ENCODE data around the gene CHRNA4. TPM values are rescaled to one million over a fixed set of nuclear protein-coding genes. Genes with fewer than 3 reads are reported as not detected.

Gene CHRNA4
- total RNA-seq, 2 donors from 2014 or later, result 0.46 TPM; not detected in 1

DNA sequence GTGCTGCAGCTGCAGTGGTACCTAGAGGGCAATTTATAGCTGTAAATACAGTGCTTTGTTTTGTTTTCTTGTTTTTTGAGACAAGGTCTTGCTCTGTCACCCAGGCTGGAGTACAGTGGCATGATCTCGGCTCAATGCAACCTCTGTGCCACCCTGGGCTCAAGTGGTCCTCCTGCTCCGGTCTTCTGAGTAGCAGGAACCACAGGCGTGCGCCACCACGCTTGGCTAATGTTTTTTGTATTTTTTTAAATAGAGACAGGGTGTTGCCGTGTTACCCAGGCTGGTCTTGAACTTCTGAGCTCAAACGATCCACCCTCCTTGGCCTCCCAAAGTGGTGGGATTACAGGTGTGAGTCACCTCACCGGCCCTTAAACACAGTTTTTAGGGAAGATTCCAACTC is 26.8 kb downstream of the CHRNA4 start:
- TF ChIP-seq, protein P1, sequence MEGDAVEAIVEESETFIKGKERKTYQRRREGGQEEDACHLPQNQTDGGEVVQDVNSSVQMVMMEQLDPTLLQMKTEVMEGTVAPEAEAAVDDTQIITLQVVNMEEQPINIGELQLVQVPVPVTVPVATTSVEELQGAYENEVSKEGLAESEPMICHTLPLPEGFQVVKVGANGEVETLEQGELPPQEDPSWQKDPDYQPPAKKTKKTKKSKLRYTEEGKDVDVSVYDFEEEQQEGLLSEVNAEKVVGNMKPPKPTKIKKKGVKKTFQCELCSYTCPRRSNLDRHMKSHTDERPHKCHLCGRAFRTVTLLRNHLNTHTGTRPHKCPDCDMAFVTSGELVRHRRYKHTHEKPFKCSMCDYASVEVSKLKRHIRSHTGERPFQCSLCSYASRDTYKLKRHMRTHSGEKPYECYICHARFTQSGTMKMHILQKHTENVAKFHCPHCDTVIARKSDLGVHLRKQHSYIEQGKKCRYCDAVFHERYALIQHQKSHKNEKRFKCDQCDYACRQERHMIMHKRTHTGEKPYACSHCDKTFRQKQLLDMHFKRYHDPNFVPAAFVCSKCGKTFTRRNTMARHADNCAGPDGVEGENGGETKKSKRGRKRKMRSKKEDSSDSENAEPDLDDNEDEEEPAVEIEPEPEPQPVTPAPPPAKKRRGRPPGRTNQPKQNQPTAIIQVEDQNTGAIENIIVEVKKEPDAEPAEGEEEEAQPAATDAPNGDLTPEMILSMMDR (conservative IDR thresholded peaks at IDR 0.05), result no peak
- no peaks in the 10 kb centered on the region for H3K4me1 Mint-ChIP-seq
- Histone ChIP-seq H3K4me3 (ENCODE audit: low read length) (no peak overlapping the region), H3K27ac (ENCODE audit: low read depth, low read length) (no peak overlapping the region), H3K9ac (ENCODE audit: extremely low read depth, low read length, poor library complexity, severe bottlenecking) (no peak overlapping the region), H3K4me1 (ENCODE audit: control insufficient read depth, insufficient read depth, low read length) (no peaks in the 10 kb centered on the region), H3K27me3 (ENCODE audit: control insufficient read depth, insufficient read depth, low read length, poor library complexity, severe bottlenecking) (peaks cover 21% of the 10 kb centered on the region), H3K9me3 (ENCODE audit: control insufficient read depth, low read length) (no peaks in the 10 kb centered on the region), H3K36me3 (ENCODE audit: control insufficient read depth, insufficient read depth, low read length) (no peaks in the 10 kb centered on the region)
- no peak overlapping the region for H3K27ac Mint-ChIP-seq
- peaks cover 2% of the 10 kb centered on the region for H3K27me3 Mint-ChIP-seq (ENCODE audit: insufficient read depth)
- H3K9me3 Mint-ChIP-seq, result peaks cover 11% of the 10 kb centered on the region
- no peaks in the 10 kb centered on the region for H3K36me3 Mint-ChIP-seq (ENCODE audit: low read depth)
- no peak for DNase-seq
- 68 to 88% methylated on average over 3 to 8 of the region's 8 CpGs for WGBS, 2 experiments (ENCODE audit: insufficient coverage in 1 of 2, insufficient read length in 1 of 2)
- no peak overlapping the region for H3K4me3 Mint-ChIP-seq

DNA sequence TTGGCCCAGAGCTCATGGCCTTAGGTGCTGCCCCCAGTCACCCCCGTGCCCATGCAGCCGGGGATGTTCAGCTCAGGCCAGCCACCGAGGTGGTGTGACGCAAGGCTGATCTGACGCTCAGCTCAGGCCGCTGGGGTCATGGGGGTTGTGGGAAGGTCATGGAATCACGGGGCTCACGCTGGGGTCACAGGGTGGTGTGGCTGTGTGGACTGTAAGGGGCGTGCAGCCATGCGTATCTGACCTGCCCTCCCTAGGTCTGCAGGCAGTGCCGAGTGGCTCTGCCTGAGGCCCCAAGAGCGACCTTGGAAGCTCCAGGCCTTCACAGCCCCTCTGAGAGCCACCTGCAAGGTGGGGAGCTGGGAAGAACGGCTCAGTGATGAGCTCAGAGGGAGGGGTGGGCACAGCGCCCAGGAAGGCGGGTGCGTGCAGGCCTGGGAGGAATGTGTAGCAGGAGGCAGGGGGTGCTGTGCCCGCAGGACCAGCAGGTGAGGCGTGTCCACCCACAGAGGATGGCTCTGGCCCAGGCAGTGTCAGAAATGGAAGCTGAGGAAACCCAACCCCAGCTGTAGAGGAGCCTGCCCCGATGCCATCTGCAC is 27.8 kb downstream of the CHRNA4 start:
- Histone ChIP-seq H3K27me3 (ENCODE audit: control insufficient read depth, insufficient read depth, low read length, poor library complexity, severe bottlenecking) (peaks cover 13% of the 10 kb centered on the region), H3K4me3 (ENCODE audit: low read length) (no peak overlapping the region), H3K27ac (ENCODE audit: low read depth, low read length) (no peak overlapping the region), H3K9me3 (ENCODE audit: control insufficient read depth, low read length) (no peaks in the 10 kb centered on the region), H3K36me3 (ENCODE audit: control insufficient read depth, insufficient read depth, low read length) (no peaks in the 10 kb centered on the region), H3K9ac (ENCODE audit: extremely low read depth, low read length, poor library complexity, severe bottlenecking) (no peak overlapping the region), H3K4me1 (ENCODE audit: control insufficient read depth, insufficient read depth, low read length) (no peaks in the 10 kb centered on the region)
- no peaks in the 10 kb centered on the region for H3K36me3 Mint-ChIP-seq (ENCODE audit: low read depth)
- no peaks in the 10 kb centered on the region for H3K4me1 Mint-ChIP-seq
- TF ChIP-seq, protein P1 (conservative IDR thresholded peaks at IDR 0.05), result no peak
- no peak overlapping the region for H3K27ac Mint-ChIP-seq
- no peak for DNase-seq
- H3K27me3 Mint-ChIP-seq (ENCODE audit: insufficient read depth), result peaks cover 2% of the 10 kb centered on the region
- H3K4me3 Mint-ChIP-seq, result no peak overlapping the region
- 93 to 96% methylated on average over 9 to 19 of the region's 19 CpGs for whole genome bisulfite sequencing, 2 experiments (ENCODE audit: insufficient coverage in 1 of 2, insufficient read length in 1 of 2)
- H3K9me3 Mint-ChIP-seq, result peaks cover 11% of the 10 kb centered on the region

DNA sequence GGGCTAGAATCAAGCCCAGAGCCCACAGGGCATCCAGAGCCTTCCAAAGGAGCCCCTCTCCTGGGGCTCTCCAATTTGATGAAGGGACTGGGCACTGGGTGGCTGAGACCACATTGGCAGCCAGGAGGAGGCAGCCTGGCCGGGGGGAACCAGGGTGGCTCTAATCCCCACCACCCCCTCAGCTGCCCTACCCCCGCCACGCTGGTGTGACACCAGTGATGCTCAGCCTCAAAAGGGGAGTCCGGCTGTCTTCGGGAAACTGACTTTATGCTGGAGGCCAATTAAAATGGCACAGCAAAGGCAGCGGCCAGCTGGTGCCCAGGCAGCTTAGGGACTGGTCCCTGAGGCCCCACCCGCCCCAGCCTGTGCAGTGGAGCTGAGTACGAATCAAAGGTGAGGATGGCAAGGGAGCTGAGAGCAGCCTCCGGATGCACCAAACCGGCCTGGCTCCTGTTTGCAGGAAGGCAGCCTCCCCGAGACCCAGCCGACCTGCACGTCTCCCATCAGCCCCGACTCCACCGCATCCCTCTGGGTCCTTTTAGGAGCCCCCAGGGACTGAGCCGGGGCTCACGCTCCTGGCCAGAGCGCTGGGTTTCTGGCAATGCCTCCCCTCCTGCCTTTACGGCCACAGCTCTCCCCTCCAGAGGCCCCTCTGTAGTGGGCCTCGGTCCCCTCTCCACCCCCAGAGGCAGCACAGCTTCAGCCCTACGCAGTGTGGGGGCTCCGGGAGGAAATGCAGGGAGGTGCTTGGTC is 28.5 kb downstream of the CHRNA4 start:
- no peak overlapping the region for H3K27ac Mint-ChIP-seq
- Histone ChIP-seq H3K4me1 (ENCODE audit: control insufficient read depth, insufficient read depth, low read length) (no peaks in the 10 kb centered on the region), H3K9me3 (ENCODE audit: control insufficient read depth, low read length) (no peaks in the 10 kb centered on the region), H3K36me3 (ENCODE audit: control insufficient read depth, insufficient read depth, low read length) (no peaks in the 10 kb centered on the region), H3K4me3 (ENCODE audit: low read length) (no peak overlapping the region), H3K27ac (ENCODE audit: low read depth, low read length) (no peak overlapping the region), H3K27me3 (ENCODE audit: control insufficient read depth, insufficient read depth, low read length, poor library complexity, severe bottlenecking) (peaks cover 11% of the 10 kb centered on the region), H3K9ac (ENCODE audit: extremely low read depth, low read length, poor library complexity, severe bottlenecking) (no peak overlapping the region)
- peaks cover 2% of the 10 kb centered on the region for H3K27me3 Mint-ChIP-seq (ENCODE audit: insufficient read depth)
- no peaks in the 10 kb centered on the region for H3K4me1 Mint-ChIP-seq
- DNase-seq, result no peak
- H3K36me3 Mint-ChIP-seq (ENCODE audit: low read depth), result no peaks in the 10 kb centered on the region
- H3K9me3 Mint-ChIP-seq, result peaks cover 11% of the 10 kb centered on the region
- WGBS, 2 experiments (ENCODE audit: insufficient coverage in 1 of 2, insufficient read length in 1 of 2), result 93 to 97% methylated on average over 15 to 22 of the region's 22 CpGs
- no peak overlapping the region for H3K4me3 Mint-ChIP-seq
- TF ChIP-seq, protein P1 (conservative IDR thresholded peaks at IDR 0.05), result no peak
